ENCODE measurements around the gene TBL2. TPM values are rescaled to one million over a fixed set of nuclear protein-coding genes. Genes with fewer than 3 reads are reported as not detected.

Gene TBL2
- total and polyA plus RNA-seq, 2 of the 4 experiments (the other 2 are of a cell fraction) = 72.6 to 94.1 TPM

GRCh38 chr7:73612598-73613269 is 34.4 kb upstream of the TBL2 start (continued):
- peak; percentile 80; the same call in 1 of the 2 replicates for TF ChIP-seq USF2 (IDR thresholded peaks at IDR 0.05; ENCODE audit: low read depth, low read length)
- TF ChIP-seq RAD21 (IDR thresholded peaks at IDR 0.05; ENCODE audit: low read length) = peak; percentile 49; the same call in 1 of the 2 replicates
- no peak for TF ChIP-seq MXI1 (IDR thresholded peaks at IDR 0.05; ENCODE audit: borderline replicate concordance, low read depth, low read length)
- no peak for TF ChIP-seq RCOR1 (IDR thresholded peaks at IDR 0.05; ENCODE audit: insufficient replicate concordance, low read length)
- no peak for TF ChIP-seq MAFK (IDR thresholded peaks at IDR 0.05; ENCODE audit: low read depth, low read length)

Measured in IMR-90 (cell line).